ENCODE measurements around the gene NACC1.

The NACC1 gene

GRCh38 chr19:13115936-13116281 is 2.2 kb upstream of the NACC1 start:
- peak overlapping the region in 20 of 21 experiments; percentile 39 to 91 (median 82) for H3K27ac ChIP-seq
- H3K4me3 ChIP-seq: peak overlapping the region; percentile 66 to 100 (median 89)

- Histone ChIP-seq H3K4me3 (peak within 1 kb of the TSS; percentile 66 to 100 (median 89)), H3K27ac (peak within 1 kb of the TSS; percentile 23 to 91 (median 81))
These were observed 1.5 kb upstream of the NACC1 start, which contains the start of gene TRMT1 for GRCh38 chr19:13116282-13117175. Gene TRMT1 (minus strand): TSS chr19:13116740. CDS start chr19:13116399, 341 bp downstream.

GRCh38 chr19:13117176-13117771 is 790 bp upstream of the NACC1 start:
- Histone ChIP-seq H3K4me3 (peak overlapping the region; percentile 66 to 100 (median 89)), H3K27ac (peak overlapping the region in 20 of 21 experiments; percentile 23 to 91 (median 82))

GRCh38 chr19:13118424-13119193 is 545 bp downstream of the NACC1 start:
- Histone ChIP-seq H3K27ac (peak overlapping the region; percentile 65 to 94 (median 89)), H3K4me3 (peak overlapping the region; percentile 72 to 98 (median 93))

GRCh38 chr19:13119627-13120026 is 1.6 kb downstream of the NACC1 start:
- Histone ChIP-seq H3K27ac (peak overlapping the region in 15 of 21 experiments; percentile 84 to 94 (median 90)), H3K4me3 (peak overlapping the region in 3 of 7 experiments; percentile 93 to 98 (median 95))

- Histone ChIP-seq H3K27ac (peak overlapping the region in 9 of 21 experiments; percentile 84 to 94 (median 91)), H3K4me3 (no peak overlapping the region)
These were observed 2.0 kb downstream of the NACC1 start for GRCh38 chr19:13120031-13120430.

GRCh38 chr19:13120817-13121216 is 2.8 kb downstream of the NACC1 start:
- Histone ChIP-seq H3K4me3 (no peak overlapping the region), H3K27ac (peak overlapping the region in 3 of 21 experiments; percentile 89 to 94 (median 91))

GRCh38 chr19:13121551-13122274 is 3.6 kb downstream of the NACC1 start:
- Histone ChIP-seq H3K4me3 (no peak overlapping the region), H3K27ac (peak overlapping the region in 1 of 21 experiments; percentile 23)

- Histone ChIP-seq H3K4me3 (no peak overlapping the region), H3K27ac (no peak overlapping the region)
These were observed 4.3 kb downstream of the NACC1 start for GRCh38 chr19:13122275-13122878.

GRCh38 chr19:13122980-13123957 is 5.2 kb downstream of the NACC1 start:
- H3K27ac ChIP-seq: no peak overlapping the region
- no peak overlapping the region for H3K4me3 ChIP-seq

GRCh38 chr19:13127051-13127450 is 9.0 kb downstream of the NACC1 start:
- H3K27ac ChIP-seq: no peak overlapping the region
- H3K4me3 ChIP-seq: no peak overlapping the region

GRCh38 chr19:13127811-13128575 is 9.9 kb downstream of the NACC1 start:
- Histone ChIP-seq H3K4me3 (no peak overlapping the region), H3K27ac (peak overlapping the region in 1 of 21 experiments; percentile 6)

- peak overlapping the region in 2 of 21 experiments; percentile 6 to 21 for H3K27ac ChIP-seq
These were observed 10.5 kb downstream of the NACC1 start for GRCh38 chr19:13128583-13128982.

GRCh38 chr19:13129384-13129783 is 11.3 kb downstream of the NACC1 start:
- no peak overlapping the region for H3K4me3 ChIP-seq
- H3K27ac ChIP-seq: no peak overlapping the region

More at GRCh38 chr19:13128583-13128982, 10.5 kb downstream of the NACC1 start:
- no peak overlapping the region for H3K4me3 ChIP-seq

GRCh38 chr19:13130886-13131490 is 12.9 kb downstream of the NACC1 start:
- Histone ChIP-seq H3K4me3 (no peak overlapping the region), H3K27ac (no peak overlapping the region)

GRCh38 chr19:13132471-13133180 is 14.6 kb downstream of the NACC1 start:
- H3K27ac ChIP-seq: peak overlapping the region in 11 of 21 experiments; percentile 1 to 66 (median 35)
- H3K4me3 ChIP-seq: no peak overlapping the region
